DMS153 (cell line): ENCODE measurements around the gene PATL2.
A peak's percentile ranks its signal among the peaks of the same experiment; 100 is the strongest.
"Not testable (repeated sequence)": the region's sequence is repeated elsewhere in the genome, so short reads cannot be mapped to it uniquely, and the experiment has no call there.

Experiments used
- DNase-seq: peaks from one replicate; lab custom pipeline; 2025; lab: John Stamatoyannopoulos, UW

Gene PATL2

DNA sequence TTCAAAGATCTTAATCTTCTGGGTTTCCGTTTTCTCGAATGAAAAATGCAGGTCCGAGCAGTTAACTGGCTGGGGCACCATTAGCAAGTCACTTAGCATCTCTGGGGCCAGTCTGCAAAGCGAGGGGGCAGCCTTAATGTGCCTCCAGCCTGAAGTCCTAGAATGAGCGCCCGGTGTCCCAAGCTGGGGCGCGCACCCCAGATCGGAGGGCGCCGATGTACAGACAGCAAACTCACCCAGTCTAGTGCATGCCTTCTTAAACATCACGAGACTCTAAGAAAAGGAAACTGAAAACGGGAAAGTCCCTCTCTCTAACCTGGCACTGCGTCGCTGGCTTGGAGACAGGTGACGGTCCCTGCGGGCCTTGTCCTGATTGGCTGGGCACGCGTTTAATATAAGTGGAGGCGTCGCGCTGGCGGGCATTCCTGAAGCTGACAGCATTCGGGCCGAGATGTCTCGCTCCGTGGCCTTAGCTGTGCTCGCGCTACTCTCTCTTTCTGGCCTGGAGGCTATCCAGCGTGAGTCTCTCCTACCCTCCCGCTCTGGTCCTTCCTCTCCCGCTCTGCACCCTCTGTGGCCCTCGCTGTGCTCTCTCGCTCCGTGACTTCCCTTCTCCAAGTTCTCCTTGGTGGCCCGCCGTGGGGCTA is at the start of gene PATL2, which contains the start of gene B2M:
Gene PATL2 (minus strand): TSS at position 228 of the 647 bp plus-strand sequence. CDS start 34,833 bp downstream, outside the sequence.
Gene B2M (plus strand): TSS at position 422 of the 647 bp plus-strand sequence. CDS start 30 bp downstream, at position 452.
- DNase-seq = peak; percentile 72

DNA sequence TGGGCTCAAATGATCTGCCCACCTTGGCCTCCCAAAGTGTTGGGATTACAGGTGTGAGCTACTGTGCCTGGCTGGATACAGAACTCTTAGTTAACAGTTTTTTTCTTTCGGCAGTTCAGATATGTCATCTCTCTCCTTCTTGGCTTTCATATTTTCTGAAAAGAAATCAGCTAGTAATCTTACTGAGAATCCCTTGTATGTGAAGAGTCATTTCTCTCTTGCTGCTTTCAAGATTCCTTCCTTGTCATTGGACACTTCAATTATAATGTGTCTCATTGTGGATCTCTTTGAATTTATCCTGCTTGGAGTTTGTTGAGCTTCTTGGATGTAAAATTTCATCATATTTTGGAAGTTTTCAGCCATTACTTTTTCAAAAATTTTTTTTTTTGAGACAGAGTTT is 42.2 kb upstream of the PATL2 start:
- no peak for DNase-seq

- DNase-seq = not testable (repeated sequence)
These were observed 32.3 kb upstream of the PATL2 start for GRCh38 chr15:44743454-44743853.

- DNase-seq = not testable (repeated sequence)
These were observed 28.2 kb upstream of the PATL2 start for GRCh38 chr15:44739222-44739847.

DNA sequence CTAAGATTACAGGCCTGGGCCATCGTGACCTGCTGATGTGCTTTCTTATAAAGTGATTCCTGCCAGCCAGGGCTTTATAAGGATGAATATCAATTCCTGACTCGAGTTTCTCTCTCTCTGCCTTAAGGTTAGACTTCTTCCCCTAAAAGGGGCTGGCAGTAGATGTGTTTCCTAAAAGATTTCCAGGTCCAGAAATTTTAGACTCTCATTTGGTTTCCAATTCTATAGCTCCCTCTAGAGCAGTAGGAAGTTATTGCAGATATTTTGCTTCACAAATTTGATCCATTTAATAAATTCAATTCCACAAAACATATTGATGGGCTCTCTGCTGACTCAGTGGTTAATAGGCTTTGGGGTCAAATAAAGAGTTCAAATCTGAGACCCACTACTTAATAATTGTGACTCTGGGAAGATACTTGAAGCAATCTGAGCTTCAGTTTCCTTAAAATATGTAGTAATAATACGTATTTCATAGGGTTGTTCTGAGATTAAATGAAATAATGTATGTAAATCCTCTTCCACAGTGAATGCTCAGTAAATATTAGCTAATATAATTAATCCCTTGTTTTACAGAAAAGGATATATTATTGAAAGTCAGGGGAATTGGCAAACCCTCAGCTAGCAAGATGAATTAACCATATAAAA is 27.3 kb upstream of the PATL2 start:
- no peak for DNase-seq

- DNase-seq = no peak
These were observed 25.1 kb upstream of the PATL2 start, which contains the start of gene TRIM69 for GRCh38 chr15:44736181-44736765. TSS of gene TRIM69 (plus strand) at chr15:44736528. CDS start at chr15:44736705, 177 bp downstream.

DNA sequence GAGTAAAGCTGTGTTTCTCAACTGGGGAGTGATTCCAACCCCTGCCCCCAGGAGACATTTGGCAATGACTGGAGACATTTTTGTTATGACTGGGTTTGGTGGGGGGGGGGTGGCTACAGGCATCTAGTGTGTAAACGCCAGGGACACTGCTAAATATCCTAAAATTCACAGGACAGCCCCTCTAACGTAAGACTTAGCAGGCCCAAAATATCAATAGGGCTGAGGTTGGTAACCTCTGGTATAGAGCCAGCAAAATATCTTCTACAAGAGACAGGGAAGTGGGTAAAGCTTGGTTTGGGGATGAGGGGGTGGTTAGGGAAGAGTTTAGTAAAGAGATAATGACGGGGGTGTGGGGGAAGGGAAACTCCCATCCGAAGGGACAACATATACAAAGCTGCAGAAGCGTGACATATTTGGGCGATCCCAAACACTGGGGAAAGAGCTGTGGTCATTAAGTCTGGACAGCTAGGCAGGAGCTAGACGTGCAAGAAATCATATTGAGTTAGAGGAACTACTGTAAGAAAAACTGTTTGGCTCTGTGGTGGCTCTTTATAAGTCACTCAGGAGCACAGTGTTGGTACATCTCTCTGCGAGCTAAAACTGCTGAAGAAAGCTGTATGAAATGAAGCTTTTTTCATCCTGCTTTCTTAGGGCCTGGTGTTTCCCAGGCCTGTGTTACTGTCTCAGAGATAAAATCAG is 24.5 kb upstream of the PATL2 start:
- no peak for DNase-seq

DNA sequence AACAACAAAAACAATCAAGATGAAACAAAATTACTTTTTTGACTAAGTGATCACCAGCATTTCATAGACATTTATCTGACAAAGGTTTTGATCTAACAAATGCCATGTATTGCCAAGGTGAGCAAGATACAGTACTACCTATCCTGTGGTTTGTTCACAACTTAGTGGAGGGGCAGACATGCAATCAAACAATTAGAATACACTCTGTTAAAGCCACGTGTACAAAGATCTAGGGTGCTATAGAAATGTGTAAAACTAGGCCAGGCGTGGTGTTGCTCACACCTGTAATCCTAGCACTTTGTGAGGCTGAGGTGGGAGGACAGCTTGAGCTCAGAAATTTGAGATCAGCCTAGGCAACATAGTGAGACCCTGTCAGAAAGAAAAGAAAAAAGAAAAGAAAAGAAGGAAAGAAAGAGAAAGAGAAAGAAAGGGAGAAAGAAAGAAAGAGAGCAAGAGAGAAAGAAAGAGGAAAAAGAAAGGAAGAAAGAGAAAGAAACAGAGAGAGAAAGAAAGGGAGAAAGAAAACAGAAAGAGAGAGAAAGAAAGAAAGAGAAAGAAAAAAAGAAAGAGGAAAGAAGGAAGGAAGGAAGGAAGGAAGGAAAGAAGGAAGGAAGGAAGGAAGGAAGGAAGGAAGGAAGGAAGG is 23.8 kb upstream of the PATL2 start:
- no peak for DNase-seq

GRCh38 chr15:44729408-44730127 is 18.4 kb upstream of the PATL2 start:
- DNase-seq = no peak

GRCh38 chr15:44728576-44729407 is 17.7 kb upstream of the PATL2 start:
- peak; percentile 92 for DNase-seq

DNA sequence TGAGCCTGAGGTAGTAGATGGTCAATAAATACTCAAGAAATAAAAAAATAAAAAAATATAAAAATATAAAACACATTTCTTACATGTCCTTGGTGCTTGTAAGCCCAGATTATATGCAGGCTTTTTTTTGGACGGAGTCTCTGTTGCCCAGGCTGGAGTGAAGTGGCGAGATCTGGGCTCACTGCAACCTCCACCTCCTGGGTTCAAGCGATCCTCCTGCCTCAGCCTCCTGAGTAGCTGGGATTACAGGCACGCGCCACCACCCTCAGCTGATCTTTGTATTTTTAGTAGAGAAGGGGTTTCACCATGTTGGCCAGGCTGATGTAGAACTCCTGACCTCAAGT is 17.1 kb upstream of the PATL2 start:
- not testable (repeated sequence) for DNase-seq

DNA sequence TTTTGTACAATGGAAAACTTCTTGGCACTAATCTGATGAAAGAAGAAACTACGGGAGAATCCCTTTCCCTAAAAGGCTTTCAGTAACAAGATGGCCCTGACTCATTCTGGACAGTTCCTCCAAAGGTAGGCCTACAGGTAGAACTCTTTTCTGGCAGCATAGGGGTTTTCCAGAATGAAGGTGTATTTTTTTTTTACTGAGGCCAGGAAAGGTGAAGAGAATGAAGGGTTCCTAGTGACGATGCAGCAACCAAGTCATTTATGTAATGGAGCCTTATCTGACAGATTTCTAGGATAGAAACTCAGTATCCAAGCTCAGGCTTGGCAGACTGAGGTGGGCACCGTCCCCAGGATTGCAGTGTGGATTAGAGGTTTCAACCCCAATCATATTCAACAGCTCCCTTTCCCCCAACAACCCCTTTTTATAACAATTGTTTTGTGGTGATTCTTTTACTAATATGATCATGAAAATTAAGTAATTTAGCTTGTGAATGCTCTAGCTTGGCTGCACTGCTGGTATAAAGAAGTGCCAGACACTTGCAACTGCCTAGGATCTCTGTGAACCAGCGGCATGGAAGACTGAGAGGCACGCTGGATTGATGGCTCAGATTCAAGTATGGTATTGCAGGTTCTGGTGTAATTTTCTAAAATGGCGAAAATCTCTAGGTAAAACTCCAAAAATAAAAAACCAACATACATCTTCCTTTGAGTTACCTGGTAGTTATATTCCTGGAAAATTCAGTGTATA is 16.5 kb upstream of the PATL2 start:
- DNase-seq = no peak

DNA sequence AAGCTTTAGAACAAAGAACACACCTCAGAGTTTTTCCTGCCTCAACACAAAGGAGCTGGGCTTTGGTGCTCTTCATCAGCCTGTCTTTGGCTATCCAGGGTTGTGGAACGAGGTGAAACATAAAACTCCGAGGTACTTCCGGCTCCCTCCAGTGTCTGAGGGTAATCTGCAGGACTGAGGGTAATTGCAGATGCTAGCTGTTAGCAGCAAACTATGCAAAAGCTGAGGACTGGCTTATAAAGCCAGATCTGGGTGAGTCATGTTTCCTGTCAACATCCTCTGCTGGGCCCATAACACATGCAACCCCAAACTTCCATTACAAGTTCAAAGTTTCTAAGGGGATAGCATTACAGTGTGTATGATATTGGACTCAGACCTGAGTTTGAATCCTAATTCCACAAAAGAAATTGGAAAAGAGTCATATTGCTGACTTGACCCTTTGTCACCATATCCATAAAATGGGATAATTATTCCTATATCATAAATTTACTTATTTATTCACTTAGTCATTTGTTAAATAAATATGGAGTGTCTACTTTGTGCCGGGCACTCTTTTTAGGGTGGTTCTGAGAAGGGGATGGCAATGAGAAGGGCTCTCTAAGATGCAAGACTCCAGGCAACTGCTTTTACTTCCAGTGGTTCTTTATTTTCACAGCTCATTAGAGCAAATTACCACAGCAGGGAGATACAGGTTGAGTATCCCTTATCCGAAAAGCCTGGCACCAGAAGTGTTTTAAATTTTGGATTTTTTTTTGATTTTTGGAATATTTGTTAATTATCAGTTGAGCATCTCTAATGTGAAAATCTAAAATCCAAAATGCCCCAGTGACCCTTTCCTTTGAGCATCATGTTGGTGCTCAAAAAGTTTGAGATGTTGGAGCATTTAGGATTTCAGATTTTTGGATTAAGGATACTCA is 15.7 kb upstream of the PATL2 start:
- peak; percentile 76 for DNase-seq

DNA sequence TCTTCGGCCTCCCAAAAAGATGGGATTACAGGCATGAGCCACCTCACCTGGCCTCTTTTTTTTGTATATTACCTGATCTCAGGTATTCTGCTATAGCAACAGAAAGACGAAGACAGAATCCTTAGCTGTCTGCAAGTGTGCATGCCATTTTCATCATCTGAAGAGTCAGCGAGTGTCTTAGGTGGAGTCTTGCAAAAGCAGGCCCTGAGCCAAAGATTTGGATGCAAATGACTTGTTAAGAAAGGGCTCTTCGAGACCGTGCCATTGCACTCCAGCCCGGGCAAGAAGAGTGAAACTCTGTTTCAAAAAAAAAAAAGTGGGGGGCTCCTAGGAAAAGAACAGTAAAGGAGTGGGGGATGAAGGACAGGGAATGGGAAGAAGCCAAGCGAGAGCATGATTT is 15.0 kb upstream of the PATL2 start:
- DNase-seq = no peak

GRCh38 chr15:44722011-44722410 is 10.9 kb upstream of the PATL2 start:
- DNase-seq = no peak

DNA sequence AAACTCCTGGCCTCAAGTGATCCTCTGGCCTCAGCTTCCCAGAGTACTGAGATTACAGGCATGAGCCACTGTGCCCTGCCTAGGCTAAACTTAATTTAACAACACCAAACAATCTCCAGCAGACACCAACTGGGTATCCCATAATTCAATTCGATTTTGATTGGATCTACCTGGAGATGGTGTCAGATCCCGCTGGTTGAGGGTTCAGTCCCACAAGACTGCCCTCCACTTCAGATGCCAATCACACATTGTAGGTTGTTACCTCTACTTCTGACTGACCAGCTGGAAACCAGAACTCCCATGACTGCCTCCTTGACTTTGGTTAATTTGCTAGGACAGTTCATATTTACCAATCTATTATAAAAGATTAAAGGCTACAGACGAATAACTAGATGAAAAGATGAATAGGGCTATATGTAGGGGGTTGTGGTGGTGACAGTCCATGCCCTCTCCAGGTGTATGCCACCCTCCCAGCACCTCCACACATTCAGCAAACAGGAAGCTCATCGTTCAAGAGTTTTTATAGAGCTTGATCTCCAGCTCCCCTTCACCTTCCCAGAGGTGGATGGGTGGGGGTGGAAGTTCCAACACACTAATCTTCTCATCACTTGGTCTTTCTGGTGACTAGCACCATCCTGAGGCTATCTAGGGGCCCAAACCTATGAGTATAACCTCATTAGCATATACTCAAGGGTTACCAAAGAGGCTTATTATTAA is 9.5 kb upstream of the PATL2 start:
- DNase-seq = no peak

GRCh38 chr15:44720000-44720435 is 8.9 kb upstream of the PATL2 start:
- DNase-seq = not testable (repeated sequence)
